Ovary (tissue), 9 donors: Measurements from ENCODE around the gene CHRNB1. TPM values are rescaled to one million over a fixed set of nuclear protein-coding genes. Genes with fewer than 3 reads are reported as not detected.

Experiments
- DNase-seq, 5 donors: peaks; one replicate each; pipeline ENCODE4 v3.0.0-alpha.2; 2019 to 2020
- H3K27ac ChIP-seq, 2 donors: fragments of 200-600 bp; one replicate each; pipeline versions ENCODE4 v1.5.1 to v1.8.0; 2019 to 2022
- H3K27me3 ChIP-seq: fragments of 200-600 bp; one replicate; pipeline ENCODE4 v1.8.0; 2022
- H3K36me3 ChIP-seq: fragments of 200-600 bp; sonication (generic); one replicate; pipeline ENCODE4 v1.5.1; 2019
- H3K4me1 ChIP-seq: one replicate; pipeline ENCODE4 v1.8.1; 2013; ENCODE audit warnings: mild to moderate bottlenecking, moderate library complexity; ENCODE audit not compliant: insufficient read depth
- H3K4me3 ChIP-seq: fragments of 200-600 bp; sonication (generic); one replicate; pipeline ENCODE4 v1.5.1; 2017
- H3K9me3 ChIP-seq, 2 donors: fragments of 200-600 bp in 1 of 2; sonication (generic) in 1 of 2; one replicate each; pipeline versions ENCODE4 v1.5.1 to v1.8.1; 2013 to 2019; ENCODE audit warnings: mild to moderate bottlenecking in 1 of 2, moderate library complexity in 1 of 2
- EP300 ChIP-seq: sonication (generic); formaldehyde crosslinking; IDR thresholded peaks from one replicate; pipeline ENCODE4 v1.6.1; 2017; ENCODE audit warnings: antibody characterized with exemption
- POLR2A ChIP-seq: fragments of 450-650 bp; IDR thresholded peaks from one replicate; pipeline ENCODE4 v1.6.1; 2017; ENCODE audit warnings: antibody characterized with exemption, mild to moderate bottlenecking, moderate library complexity
- WGBS, 3 donors: extraction: QIAGEN DNeasy Blood & Tissue Kit in 1 of 3; methylation state at CpG; one replicate each; pipeline versions ENCODE4 v1.1.5 to v1.1.7; 2013 to 2017; 5-methylcytosine and 5-hydroxymethylcytosine counted together
- intact Hi-C, 4 donors: fragments of 100-400 bp; cut with DNase I; formaldehyde crosslinking; loops; one replicate each; pipeline versions ENCODE4 v1.11.0 to v1.15.1; 2022 to 2023
- polyA plus RNA-seq, 2 donors: library from polyadenylated mRNA; stranded (reverse); fragments of 200-250 nt in 1 of 2; fragments of 350-450 nt in 1 of 2; fragmentation: Illumina TruSeq in 1 of 2; extraction: RNeasy Lipid Tissue Mini Kit (QIAGEN cat#74804) in 1 of 2; gene quantifications; one replicate each; pipeline ENCODE4 v1.2.3, GENCODE V29; 2013 to 2014
- total RNA-seq, 7 donors: library from RNA; depleted of rRNA in 2 of 7; stranded (reverse); fragments of >200 nt in 2 of 7; fragmentation: NEBNext Ultra II Directional in 3 of 7; extraction: Animal tissue kit (Norgen Biotek cat#: 25700) in 3 of 7; gene quantifications; one replicate each; pipeline versions ENCODE4 v1.1.0 to v1.2.4, GENCODE V29; 2016 to 2023
- TF ChIP-seq, protein P1 (sequence below), 3 donors: fragments of 450-650 bp in 2 of 3; fragments of 200-600 bp in 1 of 3; IDR thresholded peaks; one replicate each; pipeline versions ENCODE4 v1.5.1 to v1.8.0; 2016 to 2022; ENCODE audit warnings: antibody characterized with exemption in 3 of 3, mild to moderate bottlenecking in 1 of 3
- donor health status: DM: no; HTN: no; CAD: no; lungs with moderate emphysema.
- donor health status: DM: no; HTN: no; CAD: no.
- donor health status: Bipolar disorder and iron deficiency.
- donor health status: DM: yes; HTN: yes; CAD: no.
- donor health status: DM: no; HTN: no; CAD: no.
- donor health status: DM: yes; HTN: yes; CAD: no.

CHRNB1 gene
- total and polyA plus RNA-seq, 9 donors = 3.2 to 13.5 (median 7.6) TPM

DNA sequence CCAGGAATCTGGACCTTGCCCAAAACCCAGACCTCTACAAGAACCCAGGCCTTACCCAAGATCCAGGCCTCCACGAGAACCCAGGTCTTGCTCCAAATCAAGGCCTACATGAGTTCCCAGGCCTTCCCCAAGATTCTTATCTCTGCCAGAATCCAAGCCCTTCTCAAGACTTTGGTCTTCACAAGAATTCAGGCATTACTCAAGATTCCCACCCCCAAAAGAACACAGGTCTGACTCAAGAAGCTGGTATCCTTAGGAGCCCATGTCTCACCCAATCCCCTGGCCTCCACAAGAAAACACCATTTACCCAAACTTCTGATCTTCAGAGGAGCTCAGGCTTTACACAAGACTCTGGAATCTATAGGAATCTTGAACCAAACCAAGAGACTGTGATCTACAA is 13.6 kb upstream of the CHRNB1 start:
- WGBS, 3 donors = 85 to 91% (median 90%) methylated on average over 1 of the region's 1 CpG
- Histone ChIP-seq H3K27me3 (no peaks in the 10 kb centered on the region), H3K27ac (no peak overlapping the region), H3K4me1 (no peaks in the 10 kb centered on the region), H3K36me3 (no peaks in the 10 kb centered on the region), H3K9me3 (no peaks in the 10 kb centered on the region), H3K4me3 (no peak overlapping the region)
- intact Hi-C loops = loop anchor here in 2 of 4 donors (10.0 kb wide), 1 partner anchor 76 kb away; the partner anchor contains the start of genes KCTD11 (in 2 of the 2) and TMEM95 (in 2 of the 2)
- DNase-seq = no peak
- TF ChIP-seq, protein P1, sequence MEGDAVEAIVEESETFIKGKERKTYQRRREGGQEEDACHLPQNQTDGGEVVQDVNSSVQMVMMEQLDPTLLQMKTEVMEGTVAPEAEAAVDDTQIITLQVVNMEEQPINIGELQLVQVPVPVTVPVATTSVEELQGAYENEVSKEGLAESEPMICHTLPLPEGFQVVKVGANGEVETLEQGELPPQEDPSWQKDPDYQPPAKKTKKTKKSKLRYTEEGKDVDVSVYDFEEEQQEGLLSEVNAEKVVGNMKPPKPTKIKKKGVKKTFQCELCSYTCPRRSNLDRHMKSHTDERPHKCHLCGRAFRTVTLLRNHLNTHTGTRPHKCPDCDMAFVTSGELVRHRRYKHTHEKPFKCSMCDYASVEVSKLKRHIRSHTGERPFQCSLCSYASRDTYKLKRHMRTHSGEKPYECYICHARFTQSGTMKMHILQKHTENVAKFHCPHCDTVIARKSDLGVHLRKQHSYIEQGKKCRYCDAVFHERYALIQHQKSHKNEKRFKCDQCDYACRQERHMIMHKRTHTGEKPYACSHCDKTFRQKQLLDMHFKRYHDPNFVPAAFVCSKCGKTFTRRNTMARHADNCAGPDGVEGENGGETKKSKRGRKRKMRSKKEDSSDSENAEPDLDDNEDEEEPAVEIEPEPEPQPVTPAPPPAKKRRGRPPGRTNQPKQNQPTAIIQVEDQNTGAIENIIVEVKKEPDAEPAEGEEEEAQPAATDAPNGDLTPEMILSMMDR (IDR thresholded peaks at IDR 0.05) = no peak
- no peak for TF ChIP-seq POLR2A
- TF ChIP-seq EP300 = no peak

- TF ChIP-seq, protein P1 (IDR thresholded peaks at IDR 0.05) = no peak
- no peak for TF ChIP-seq POLR2A
- no peak for TF ChIP-seq EP300
- DNase-seq = no peak
- no peak overlapping the region for H3K27ac ChIP-seq
- H3K4me1 ChIP-seq = no peaks in the 10 kb centered on the region
- no peak overlapping the region for H3K4me3 ChIP-seq
- H3K36me3 ChIP-seq = no peaks in the 10 kb centered on the region
- 84 to 92% (median 88%) methylated on average over 11 of the region's 11 CpGs for WGBS, 3 donors
- intact Hi-C loops = loop anchor here in 2 of 4 donors (10.0 kb wide), 1 partner anchor 77 kb away; the partner anchor contains the start of genes KCTD11 (in 2 of the 2) and TMEM95 (in 2 of the 2)
- H3K9me3 ChIP-seq = no peaks in the 10 kb centered on the region
- no peaks in the 10 kb centered on the region for H3K27me3 ChIP-seq
Observed at GRCh38 chr17:7432296-7432695, 12.6 kb upstream of the CHRNB1 start.

- Histone ChIP-seq H3K4me1 (peaks cover 4% of the 10 kb centered on the region), H3K4me3 (peak overlapping the region; percentile 27), H3K36me3 (no peaks in the 10 kb centered on the region), H3K27ac (no peak overlapping the region), H3K27me3 (no peaks in the 10 kb centered on the region), H3K9me3 (no peaks in the 10 kb centered on the region)
- intact Hi-C loops = loop anchor here in 3 of 4 donors (2.0 to 10.0 kb wide), 2 partner anchors 81 kb away; partner anchors contain the start of genes TMEM95 (in 3 of the 3) and KCTD11 (in 2 of the 3)
- TF ChIP-seq POLR2A = no peak
- no peak for TF ChIP-seq EP300
- WGBS, 3 donors = 5 to 9% (median 6%) methylated on average over 42 to 49 of the region's 49 CpGs
- no peak for DNase-seq
Observed at GRCh38 chr17:7435676-7436555, 8.9 kb upstream of the CHRNB1 start.

DNA sequence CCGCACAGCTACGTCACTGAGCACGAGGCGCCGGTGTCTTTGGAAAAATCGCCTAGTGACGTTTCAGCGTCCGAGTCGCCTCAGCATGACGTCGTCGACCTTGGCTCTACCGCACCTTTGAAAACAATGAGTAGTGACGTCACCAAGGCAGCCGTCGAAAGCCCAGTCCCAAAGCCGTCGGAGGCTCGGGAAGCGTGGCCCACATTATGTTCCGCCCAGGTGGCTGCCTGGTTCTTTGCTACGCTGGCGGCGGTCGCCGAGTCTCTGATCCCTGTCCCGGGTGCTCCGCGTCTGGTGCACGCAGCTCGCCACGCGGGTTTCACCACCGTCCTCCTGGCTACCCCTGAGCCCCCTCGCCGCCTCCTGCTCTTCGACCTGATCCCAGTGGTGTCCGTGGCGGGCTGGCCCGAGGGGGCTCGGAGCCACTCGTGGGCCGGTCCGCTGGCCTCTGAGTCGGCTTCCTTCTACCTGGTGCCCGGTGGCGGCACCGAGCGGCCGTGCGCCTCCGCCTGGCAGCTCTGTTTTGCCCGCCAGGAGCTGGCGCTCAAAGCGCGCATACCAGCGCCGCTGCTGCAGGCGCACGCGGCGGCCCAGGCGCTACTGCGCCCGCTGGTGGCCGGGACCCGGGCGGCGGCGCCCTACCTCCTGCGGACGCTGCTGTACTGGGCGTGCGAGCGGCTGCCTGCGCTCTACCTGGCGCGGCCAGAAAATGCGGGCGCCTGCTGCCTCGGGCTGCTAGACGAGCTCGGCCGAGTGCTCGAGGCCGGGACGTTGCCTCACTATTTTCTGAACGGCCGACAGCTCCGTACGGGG is 8.1 kb upstream of the CHRNB1 start:
- Histone ChIP-seq H3K36me3 (no peaks in the 10 kb centered on the region), H3K4me1 (peaks cover 4% of the 10 kb centered on the region), H3K4me3 (peak overlapping the region; percentile 15), H3K27me3 (no peaks in the 10 kb centered on the region), H3K9me3 (no peaks in the 10 kb centered on the region), H3K27ac (no peak overlapping the region)
- intact Hi-C loops = loop anchor here in 2 of 4 donors (10.0 kb wide), 1 partner anchor 82 kb away; the partner anchor contains the start of genes KCTD11 (in 2 of the 2) and TMEM95 (in 2 of the 2)
- TF ChIP-seq POLR2A (no peak), EP300 (no peak)
- TF ChIP-seq, protein P1 (IDR thresholded peaks at IDR 0.05) = peak; percentile 68 to 95 (median 88)
- 1 to 6% (median 3%) methylated on average over 65 to 92 of the region's 92 CpGs for WGBS, 3 donors
- DNase-seq = peak; percentile 65 to 85 (median 75)
